Measurements from ENCODE around the gene KIF3B. TPM values are rescaled to one million over a fixed set of nuclear protein-coding genes. Genes with fewer than 3 reads are reported as not detected.

KIF3B gene
- polyA plus RNA-seq, result 47.9 TPM
- long read RNA-seq, donor 1, full-length matches to known transcripts, result 4 of 15 reads
- long read RNA-seq, donor 1, partial matches to known transcripts, result 11 of 15 reads
- long read RNA-seq, donor 1, other reads (novel, unspliced or antisense), result 0 of 15 reads
- long read RNA-seq, donor 2, full-length matches to known transcripts, result 2 of 86 reads
- long read RNA-seq, donor 2, partial matches to known transcripts, result 84 of 86 reads
- long read RNA-seq, donor 2, other reads (novel, unspliced or antisense), result 0 of 86 reads
- long read RNA-seq, donor 3, full-length matches to known transcripts, result 1 of 79 reads
- long read RNA-seq, donor 3, partial matches to known transcripts, result 78 of 79 reads
- long read RNA-seq, donor 3, other reads (novel, unspliced or antisense), result 0 of 79 reads
- long read RNA-seq, donor 4, result 0 reads
- long read RNA-seq, donor 5, full-length matches to known transcripts, result 1 of 1 reads
- long read RNA-seq, donor 5, partial matches to known transcripts, result 0 of 1 reads
- long read RNA-seq, donor 5, other reads (novel, unspliced or antisense), result 0 of 1 reads
- long read RNA-seq, donor 6, full-length matches to known transcripts, result 1 of 20 reads
- long read RNA-seq, donor 6, partial matches to known transcripts, result 19 of 20 reads
- long read RNA-seq, donor 6, other reads (novel, unspliced or antisense), result 0 of 20 reads
- long read RNA-seq, donor 7, result 0 reads
- long read RNA-seq, donor 8, partial matches to known transcripts, result 23 of 23 reads
- long read RNA-seq, donor 8, other reads (novel, unspliced or antisense), result 0 of 23 reads
- long read RNA-seq, donor 9, partial matches to known transcripts, result 10 of 10 reads
- long read RNA-seq, donor 9, other reads (novel, unspliced or antisense), result 0 of 10 reads
- long read RNA-seq, donor 10, partial matches to known transcripts, result 43 of 43 reads
- long read RNA-seq, donor 10, other reads (novel, unspliced or antisense), result 0 of 43 reads
- long read RNA-seq, donor 11, full-length matches to known transcripts, result 2 of 14 reads
- long read RNA-seq, donor 11, partial matches to known transcripts, result 12 of 14 reads
- long read RNA-seq, donor 11, other reads (novel, unspliced or antisense), result 0 of 14 reads

DNA sequence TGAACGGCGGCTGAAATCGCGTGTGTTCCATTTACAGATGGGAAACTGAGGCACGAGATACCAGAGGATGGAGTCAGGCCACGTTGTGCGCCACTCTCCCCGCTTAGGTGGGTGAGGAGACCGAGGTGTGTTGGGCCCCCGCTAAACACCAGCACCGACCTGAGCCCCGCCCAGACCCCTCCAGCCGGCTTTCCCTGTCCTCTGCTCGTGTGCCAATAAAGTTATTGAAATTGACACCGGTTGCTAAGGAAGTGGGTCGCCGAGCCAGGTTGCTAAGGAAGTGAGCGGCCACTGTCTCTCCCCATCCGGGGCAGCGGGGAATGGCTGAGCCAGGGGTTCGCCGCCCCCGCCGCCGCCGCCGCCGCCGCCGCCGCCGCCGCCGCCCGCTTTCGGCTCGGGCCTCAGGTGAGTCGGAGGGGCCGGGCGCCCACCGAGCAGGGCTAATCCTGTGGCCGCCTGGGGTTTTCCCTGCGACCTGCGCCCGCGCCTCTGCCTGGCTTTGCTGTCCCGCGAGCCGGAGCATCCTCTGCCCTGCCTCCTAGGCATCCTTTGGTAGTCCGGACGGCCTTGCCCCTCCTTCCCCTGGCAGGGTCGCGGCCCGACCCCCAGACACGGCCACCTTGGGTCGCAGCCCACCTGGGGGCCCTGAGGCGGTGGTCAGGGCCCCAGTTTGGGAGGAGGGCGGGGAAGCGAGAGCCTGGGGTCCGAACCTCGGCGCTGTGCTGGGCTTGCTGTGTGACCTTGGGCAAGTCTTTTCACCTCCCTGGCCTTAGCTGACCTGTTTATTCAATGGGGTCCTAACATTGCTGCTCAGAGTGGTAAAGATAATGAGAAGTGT, at the start of gene KIF3B:
TSS of gene KIF3B (plus strand) at position 291 of the 838 bp plus-strand sequence. CDS start 32,127 bp downstream, outside the sequence.
- 8% methylated on average over 4 of the region's 62 CpGs for WGBS (ENCODE audit: insufficient coverage, low lambda C conversion rate)
- peak; percentile 85 to 89 for DNase-seq
- peaks cover 13% of the 10 kb centered on the region for H3K4me1 ChIP-seq (ENCODE audit: control insufficient read depth, insufficient read depth, low read length)
- peaks cover 14% of the 10 kb centered on the region for H3K36me3 ChIP-seq (ENCODE audit: control insufficient read depth, insufficient read depth, low read length)
- peak within 1 kb of the TSS; percentile 99 for H3K4me3 ChIP-seq (ENCODE audit: low read length)
- peak within 1 kb of the TSS; percentile 88 for H3K27ac ChIP-seq (ENCODE audit: low read length)
- H3K9me3 ChIP-seq (ENCODE audit: control insufficient read depth, low read depth, low read length), result no peaks in the 10 kb centered on the region
- no peaks in the 10 kb centered on the region for H3K27me3 ChIP-seq (ENCODE audit: control insufficient read depth, insufficient read depth, low read length)

DNA sequence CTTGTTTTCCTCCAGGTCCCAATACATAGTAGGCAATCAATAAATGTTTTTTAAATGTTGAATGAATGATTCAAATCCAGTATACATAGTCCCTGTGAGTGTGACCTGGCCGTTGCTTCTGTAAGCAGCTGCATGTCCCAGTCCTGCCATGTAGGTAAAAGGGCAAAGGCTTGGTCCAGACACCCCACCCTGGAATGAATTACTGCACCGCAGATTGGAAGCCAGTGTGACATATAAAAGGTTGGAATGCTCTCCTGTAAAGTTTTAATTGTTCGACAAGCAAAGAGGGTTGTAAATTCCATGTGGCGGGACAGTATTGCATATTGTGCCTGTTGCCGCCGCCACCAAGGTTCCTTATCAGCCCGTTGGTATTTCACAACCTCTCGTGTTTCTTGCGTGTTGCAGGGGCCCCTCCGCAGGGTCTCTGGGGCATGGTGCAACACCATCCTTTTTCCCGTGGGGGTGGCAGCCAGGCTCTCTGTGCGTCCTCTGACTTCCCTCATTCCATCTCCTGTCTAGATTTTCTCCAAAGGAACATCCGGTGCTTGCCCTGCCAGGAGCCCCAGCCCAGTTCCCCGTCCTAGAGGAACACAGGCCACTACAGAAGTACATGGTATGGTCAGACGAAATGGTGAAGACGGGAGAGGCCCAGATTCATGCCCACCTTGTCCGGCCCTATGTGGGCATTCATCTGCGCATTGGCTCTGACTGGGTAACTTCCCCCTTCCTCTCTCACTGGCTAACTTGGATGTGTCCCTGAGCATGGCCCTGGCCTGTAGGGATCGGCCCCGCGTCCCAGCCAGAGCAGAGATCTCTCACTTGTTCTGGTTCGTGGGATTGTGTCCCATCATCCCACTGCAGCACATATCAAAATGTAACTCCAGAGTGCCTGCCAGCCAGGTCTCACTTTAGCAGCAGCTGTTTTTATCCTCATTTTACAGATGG, 49.4 kb upstream of the KIF3B start:
- Histone ChIP-seq H3K36me3 (ENCODE audit: control insufficient read depth, insufficient read depth, low read length) (peaks cover 64% of the 10 kb centered on the region), H3K4me1 (ENCODE audit: control insufficient read depth, insufficient read depth, low read length) (peaks cover 79% of the 10 kb centered on the region), H3K4me3 (ENCODE audit: low read length) (no peak overlapping the region), H3K27me3 (ENCODE audit: control insufficient read depth, insufficient read depth, low read length) (no peaks in the 10 kb centered on the region), H3K9me3 (ENCODE audit: control insufficient read depth, low read depth, low read length) (no peaks in the 10 kb centered on the region), H3K27ac (ENCODE audit: low read length) (peak overlapping the region; percentile 99)
- WGBS (ENCODE audit: insufficient coverage, low lambda C conversion rate), result no CpG with 5 or more reads among the region's 22 CpGs
- peak; percentile 95 to 99 for DNase-seq

DNA sequence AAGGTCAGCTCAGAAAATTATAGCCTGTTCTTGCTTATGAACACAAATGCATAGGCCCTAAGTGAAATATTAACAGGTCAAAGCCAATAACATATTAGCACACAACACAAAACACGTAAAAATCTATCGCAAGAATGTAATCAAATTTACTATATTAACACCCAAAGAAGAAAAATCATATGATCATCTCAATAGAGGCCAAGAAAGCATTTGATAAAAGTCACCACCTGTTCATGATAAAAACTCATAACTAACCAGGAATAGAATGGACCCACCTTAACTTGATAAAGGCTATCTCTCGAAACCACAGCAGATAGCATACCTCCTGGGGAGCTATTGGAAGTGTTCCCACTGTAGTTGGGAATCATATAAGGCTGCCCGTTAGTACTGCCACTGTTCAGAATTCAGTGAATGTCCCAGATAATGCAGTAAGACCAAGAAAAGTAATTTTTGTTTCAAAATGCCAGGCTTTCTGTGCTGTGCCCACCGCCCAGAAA, 48.2 kb upstream of the KIF3B start:
- Histone ChIP-seq H3K4me3 (ENCODE audit: low read length) (no peak overlapping the region), H3K9me3 (ENCODE audit: control insufficient read depth, low read depth, low read length) (no peaks in the 10 kb centered on the region), H3K4me1 (ENCODE audit: control insufficient read depth, insufficient read depth, low read length) (peaks cover 74% of the 10 kb centered on the region), H3K27ac (ENCODE audit: low read length) (peak overlapping the region; percentile 99), H3K36me3 (ENCODE audit: control insufficient read depth, insufficient read depth, low read length) (peaks cover 68% of the 10 kb centered on the region), H3K27me3 (ENCODE audit: control insufficient read depth, insufficient read depth, low read length) (no peaks in the 10 kb centered on the region)
- no CpG with 5 or more reads among the region's 5 CpGs for WGBS (ENCODE audit: insufficient coverage, low lambda C conversion rate)
- peak; percentile 73 to 90 for DNase-seq

DNA sequence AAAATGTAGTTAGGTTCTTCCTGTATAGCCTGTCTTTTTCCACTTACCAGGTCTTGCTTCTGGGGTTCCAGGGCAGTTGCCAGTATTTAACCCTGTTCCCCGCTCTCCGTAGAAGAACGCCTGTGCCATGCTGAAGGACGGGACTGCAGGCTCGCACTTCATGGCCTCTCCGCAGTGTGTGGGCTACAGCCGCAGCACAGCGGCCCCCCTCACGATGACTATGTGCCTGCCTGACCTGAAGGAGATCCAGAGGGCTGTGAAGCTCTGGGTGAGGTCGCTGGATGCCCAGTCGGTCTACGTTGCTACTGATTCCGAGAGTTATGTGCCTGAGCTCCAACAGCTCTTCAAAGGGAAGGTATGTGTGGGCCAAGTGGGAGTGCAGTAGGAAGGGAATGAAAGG, 46.7 kb upstream of the KIF3B start:
- no peak overlapping the region for H3K4me3 ChIP-seq (ENCODE audit: low read length)
- H3K27ac ChIP-seq (ENCODE audit: low read length), result peak overlapping the region; percentile 77
- no peaks in the 10 kb centered on the region for H3K27me3 ChIP-seq (ENCODE audit: control insufficient read depth, insufficient read depth, low read length)
- H3K4me1 ChIP-seq (ENCODE audit: control insufficient read depth, insufficient read depth, low read length), result peaks cover 69% of the 10 kb centered on the region
- peak in 1 of 2 donors; percentile 17 for DNase-seq
- peaks cover 77% of the 10 kb centered on the region for H3K36me3 ChIP-seq (ENCODE audit: control insufficient read depth, insufficient read depth, low read length)
- H3K9me3 ChIP-seq (ENCODE audit: control insufficient read depth, low read depth, low read length), result no peaks in the 10 kb centered on the region
- WGBS (ENCODE audit: insufficient coverage, low lambda C conversion rate), result no CpG with 5 or more reads among the region's 13 CpGs

DNA sequence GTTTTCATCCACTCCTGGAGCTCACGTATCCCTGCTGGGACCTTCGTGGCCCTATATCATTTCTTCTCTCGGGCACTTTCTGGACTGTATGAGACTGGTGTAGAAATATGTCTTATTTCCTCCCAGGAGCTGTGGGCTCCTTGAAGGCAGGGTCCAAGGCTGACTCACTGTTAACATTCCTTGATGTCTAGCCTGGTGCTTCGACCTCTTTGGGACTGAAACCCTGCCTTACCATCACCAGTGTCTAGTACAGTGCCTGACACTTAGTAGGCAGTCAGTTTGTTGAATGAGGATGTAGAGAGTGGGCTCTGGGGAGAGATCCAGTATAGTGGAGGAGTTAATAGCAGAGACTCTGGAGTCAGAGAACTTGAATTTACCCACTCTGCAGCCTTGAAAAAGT, 46.2 kb upstream of the KIF3B start:
- WGBS (ENCODE audit: insufficient coverage, low lambda C conversion rate), result no CpG with 5 or more reads among the region's 4 CpGs
- Histone ChIP-seq H3K27ac (ENCODE audit: low read length) (peak overlapping the region; percentile 77), H3K27me3 (ENCODE audit: control insufficient read depth, insufficient read depth, low read length) (no peaks in the 10 kb centered on the region), H3K36me3 (ENCODE audit: control insufficient read depth, insufficient read depth, low read length) (peaks cover 77% of the 10 kb centered on the region), H3K4me1 (ENCODE audit: control insufficient read depth, insufficient read depth, low read length) (peaks cover 68% of the 10 kb centered on the region), H3K9me3 (ENCODE audit: control insufficient read depth, low read depth, low read length) (no peaks in the 10 kb centered on the region), H3K4me3 (ENCODE audit: low read length) (no peak overlapping the region)
- peak in 1 of 2 donors; percentile 42 for DNase-seq

DNA sequence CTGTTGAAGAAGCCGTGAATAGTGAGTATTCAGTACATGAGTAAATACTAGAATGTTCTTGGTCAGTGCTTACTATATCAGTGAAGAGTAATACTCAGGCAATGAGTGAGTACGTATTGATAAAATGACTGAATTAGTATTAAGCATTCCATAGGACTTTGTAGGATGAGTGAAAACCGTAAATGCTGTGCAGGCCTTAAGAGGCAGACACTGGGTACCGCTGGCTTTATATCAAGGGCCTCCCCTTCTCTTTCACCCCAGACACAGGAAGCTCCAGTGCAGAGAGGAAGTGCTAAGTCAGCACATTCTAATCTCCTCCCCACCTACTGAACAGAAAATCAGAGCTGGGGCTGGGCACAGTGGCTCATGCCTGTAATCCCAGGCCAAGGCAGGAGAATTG, 45.6 kb upstream of the KIF3B start:
- peaks cover 67% of the 10 kb centered on the region for H3K4me1 ChIP-seq (ENCODE audit: control insufficient read depth, insufficient read depth, low read length)
- peaks cover 76% of the 10 kb centered on the region for H3K36me3 ChIP-seq (ENCODE audit: control insufficient read depth, insufficient read depth, low read length)
- peak; percentile 45 to 67 for DNase-seq
- H3K27ac ChIP-seq (ENCODE audit: low read length), result peak overlapping the region; percentile 77
- WGBS (ENCODE audit: insufficient coverage, low lambda C conversion rate), result no CpG with 5 or more reads among the region's 4 CpGs
- no peak overlapping the region for H3K4me3 ChIP-seq (ENCODE audit: low read length)
- no peaks in the 10 kb centered on the region for H3K27me3 ChIP-seq (ENCODE audit: control insufficient read depth, insufficient read depth, low read length)
- H3K9me3 ChIP-seq (ENCODE audit: control insufficient read depth, low read depth, low read length), result no peaks in the 10 kb centered on the region

DNA sequence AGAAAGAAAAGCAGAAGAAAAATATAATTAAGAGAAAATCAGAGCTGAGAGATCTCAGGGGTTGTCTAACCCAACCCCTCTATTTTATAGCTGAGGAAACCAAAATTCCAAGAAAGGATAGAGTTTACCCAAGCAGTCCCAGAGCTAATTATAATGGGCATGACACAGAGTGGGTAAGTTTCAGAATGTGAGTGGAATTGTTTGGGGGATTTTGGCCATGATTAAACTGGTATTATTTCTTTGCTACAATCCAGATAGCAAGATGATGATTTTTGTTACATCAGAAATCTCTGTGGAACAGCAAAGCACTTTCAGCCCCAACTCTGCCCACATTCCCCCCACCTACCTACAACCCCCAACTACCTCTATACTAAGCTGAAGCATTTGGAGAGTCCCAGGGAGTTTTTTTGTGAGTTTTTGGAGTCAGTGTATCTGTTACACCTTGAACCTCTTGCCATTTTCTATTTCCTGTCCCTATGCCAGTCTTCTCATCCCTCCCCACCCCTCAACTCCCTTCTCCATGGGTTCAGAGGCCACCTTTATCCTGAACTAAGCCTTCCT, 45.0 kb upstream of the KIF3B start:
- peaks cover 77% of the 10 kb centered on the region for H3K36me3 ChIP-seq (ENCODE audit: control insufficient read depth, insufficient read depth, low read length)
- H3K4me1 ChIP-seq (ENCODE audit: control insufficient read depth, insufficient read depth, low read length), result peaks cover 65% of the 10 kb centered on the region

DNA sequence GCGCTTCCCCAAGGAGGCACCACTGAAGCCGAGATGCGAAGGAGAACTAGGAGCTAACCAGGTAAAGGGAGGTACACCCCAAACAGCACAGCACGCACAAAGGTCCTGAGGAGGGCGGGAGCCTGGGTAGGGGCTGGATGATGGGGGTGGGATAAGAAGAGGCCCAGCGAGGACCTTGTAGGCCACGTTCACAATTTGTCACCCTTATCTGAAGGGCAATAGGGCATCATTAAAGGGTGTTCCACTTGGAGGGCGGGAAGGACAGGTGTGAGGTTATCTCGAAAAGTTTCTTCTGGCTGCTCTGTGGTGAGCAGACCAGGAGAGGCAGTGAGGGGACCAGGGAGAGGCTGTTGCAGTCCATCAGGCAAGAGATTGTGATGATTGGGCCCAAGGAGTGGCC, 44.2 kb upstream of the KIF3B start:
- no peak overlapping the region for H3K4me3 ChIP-seq (ENCODE audit: low read length)
- H3K27ac ChIP-seq (ENCODE audit: low read length), result peak overlapping the region; percentile 77
- H3K36me3 ChIP-seq (ENCODE audit: control insufficient read depth, insufficient read depth, low read length), result peaks cover 75% of the 10 kb centered on the region
- WGBS (ENCODE audit: insufficient coverage, low lambda C conversion rate), result 17% methylated on average over 1 of the region's 9 CpGs
- H3K9me3 ChIP-seq (ENCODE audit: control insufficient read depth, low read depth, low read length), result no peaks in the 10 kb centered on the region
- H3K27me3 ChIP-seq (ENCODE audit: control insufficient read depth, insufficient read depth, low read length), result no peaks in the 10 kb centered on the region
- peak in 1 of 2 donors; percentile 58 for DNase-seq
- H3K4me1 ChIP-seq (ENCODE audit: control insufficient read depth, insufficient read depth, low read length), result peaks cover 59% of the 10 kb centered on the region

More for the DNA sequence above, 45.0 kb upstream of the KIF3B start:
- peak overlapping the region; percentile 77 for H3K27ac ChIP-seq (ENCODE audit: low read length)
- DNase-seq, result no peak
- H3K27me3 ChIP-seq (ENCODE audit: control insufficient read depth, insufficient read depth, low read length), result no peaks in the 10 kb centered on the region
- H3K9me3 ChIP-seq (ENCODE audit: control insufficient read depth, low read depth, low read length), result no peaks in the 10 kb centered on the region
- H3K4me3 ChIP-seq (ENCODE audit: low read length), result no peak overlapping the region
